OCI-M2 (cell line): ENCODE data around the gene CITED1.

Source experiments
- DNase-seq: peaks from one replicate; lab custom pipeline; 2025; ENCODE audit not compliant: unreplicated experiment; lab: John Stamatoyannopoulos, UW

Gene CITED1

GRCh38 chrX:72308566-72309296 is 3.0 kb upstream of the CITED1 start:
- no peak for DNase-seq

- no peak for DNase-seq
These were observed 2.5 kb upstream of the CITED1 start for GRCh38 chrX:72308209-72308565.

DNA sequence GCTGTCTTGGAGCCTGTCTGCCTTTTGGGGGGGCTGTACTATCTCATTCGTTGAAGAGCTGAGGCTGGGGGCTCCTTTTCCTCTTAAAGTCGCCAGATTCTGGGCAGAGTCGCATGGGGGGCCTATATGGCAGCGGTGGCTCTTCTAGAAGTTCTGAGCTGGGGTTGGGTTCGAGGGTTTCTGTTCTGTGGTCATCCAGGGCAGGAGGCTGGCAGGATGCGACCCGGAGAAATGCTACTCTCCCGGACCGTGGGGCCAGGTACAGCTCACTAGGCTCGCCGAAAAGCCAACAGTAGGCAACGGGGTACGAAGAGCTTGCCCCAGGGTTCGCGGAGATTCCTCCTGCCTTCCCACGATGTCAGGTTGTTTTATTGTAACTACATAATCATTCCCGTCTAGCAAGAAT is 1.9 kb upstream of the CITED1 start:
- no peak for DNase-seq

DNA sequence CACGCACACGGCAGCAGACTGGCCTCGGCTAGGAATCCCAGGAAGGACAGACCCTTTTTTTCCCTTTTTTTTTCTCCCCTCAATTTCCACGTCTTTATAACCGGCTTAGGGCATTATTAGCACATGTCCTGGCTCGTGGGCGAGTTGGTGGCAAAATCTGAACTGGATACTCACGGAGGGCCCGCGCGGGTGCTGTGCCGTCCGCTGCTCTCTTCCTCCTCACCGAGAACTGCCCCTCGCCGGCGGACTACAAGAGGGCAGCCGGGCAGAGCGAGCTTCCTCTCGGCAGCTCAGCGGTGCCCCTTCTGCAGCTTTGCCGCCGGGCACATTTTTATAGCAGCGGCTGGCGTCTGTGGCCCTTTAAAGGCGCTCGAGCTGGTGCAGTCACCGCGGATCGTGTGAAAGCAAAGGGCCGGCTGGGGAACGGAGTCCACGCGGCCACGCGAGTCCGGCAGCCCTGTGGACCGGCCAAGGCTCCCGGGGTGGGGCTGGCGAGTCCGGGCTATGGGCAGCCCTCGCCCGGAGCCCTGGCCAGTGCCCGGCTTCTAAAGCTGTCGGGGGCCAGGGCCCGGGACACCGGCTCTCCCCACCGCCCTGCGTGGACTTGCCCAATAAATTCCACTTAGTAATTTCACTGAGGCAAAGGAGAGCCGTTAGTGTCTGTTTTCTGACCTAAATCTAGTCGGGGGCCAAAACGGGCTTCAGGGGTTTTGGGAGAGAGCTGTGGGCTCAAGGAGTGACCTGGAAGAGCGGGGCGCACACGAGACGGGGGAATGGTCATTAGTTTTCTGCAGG is 1.3 kb upstream of the CITED1 start:
- DNase-seq, result no peak

DNA sequence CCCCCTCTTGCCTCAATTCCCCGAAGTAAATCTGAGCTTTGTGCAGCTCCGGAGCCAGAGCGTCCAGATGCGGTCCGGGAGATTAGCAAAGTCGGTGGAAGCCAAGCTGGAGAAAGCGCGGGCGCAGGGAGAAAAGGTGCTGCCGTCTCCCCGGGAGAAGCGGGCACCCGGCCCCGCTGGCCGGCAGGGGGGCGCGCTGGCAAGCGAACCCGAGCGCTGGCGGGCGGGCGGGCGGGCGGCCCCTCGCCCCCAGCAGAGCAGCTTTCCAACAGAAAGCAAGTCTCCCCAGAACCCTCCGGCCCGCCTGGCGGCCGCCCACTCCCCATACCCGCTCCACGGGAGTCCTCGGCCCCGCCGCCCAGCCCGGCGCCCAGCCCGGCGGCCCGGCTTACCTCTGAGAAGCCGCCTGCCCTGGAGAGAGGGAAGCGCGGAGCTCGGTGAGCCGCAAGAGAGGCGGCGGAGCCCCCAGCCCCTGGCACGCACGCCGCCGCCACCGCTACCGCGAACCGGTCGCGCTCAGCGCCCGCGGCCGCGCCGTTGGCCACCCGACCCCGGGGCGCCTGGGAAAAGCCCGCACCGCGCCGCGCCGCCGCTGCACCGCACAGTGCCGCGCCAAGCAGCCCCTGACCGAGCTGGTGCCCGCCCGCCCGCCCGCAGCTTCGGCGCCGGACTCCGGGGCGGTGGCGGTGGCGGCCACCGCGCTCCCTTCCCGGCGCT is 529 bp upstream of the CITED1 start:
- DNase-seq, result no peak

GRCh38 chrX:72304877-72305276 is 837 bp downstream of the CITED1 start:
- DNase-seq, result no peak

- no peak for DNase-seq
These were observed 3.9 kb downstream of the CITED1 start for GRCh38 chrX:72301781-72302180.

GRCh38 chrX:72299891-72300630 is 5.7 kb downstream of the CITED1 start:
- no peak for DNase-seq

GRCh38 chrX:72297953-72298730 is 7.6 kb downstream of the CITED1 start:
- DNase-seq, result no peak

- no peak for DNase-seq
These were observed 8.7 kb downstream of the CITED1 start for GRCh38 chrX:72296991-72297390.

DNA sequence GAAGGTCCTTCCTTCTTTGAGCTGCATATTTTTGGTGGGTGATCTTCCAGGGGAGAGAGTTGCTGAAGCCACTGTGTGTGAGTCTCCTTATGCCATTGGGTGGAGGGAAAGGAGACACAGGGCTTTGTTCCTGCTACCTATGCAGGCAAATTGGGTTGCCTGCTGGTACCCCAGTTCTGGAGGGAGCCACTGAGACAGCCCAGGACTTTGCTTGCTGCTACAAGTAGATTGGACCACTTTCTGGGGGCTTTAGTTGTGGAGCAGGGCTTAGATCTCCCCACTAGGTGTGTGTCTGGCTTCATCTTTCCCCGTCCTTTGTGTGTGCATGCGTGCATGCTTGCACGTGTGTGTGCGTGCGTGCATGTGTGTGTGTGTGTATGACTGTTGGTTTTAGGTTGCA is 10.0 kb downstream of the CITED1 start:
- no peak for DNase-seq

GRCh38 chrX:72294497-72294896 is 11.2 kb downstream of the CITED1 start:
- DNase-seq, result no peak

DNA sequence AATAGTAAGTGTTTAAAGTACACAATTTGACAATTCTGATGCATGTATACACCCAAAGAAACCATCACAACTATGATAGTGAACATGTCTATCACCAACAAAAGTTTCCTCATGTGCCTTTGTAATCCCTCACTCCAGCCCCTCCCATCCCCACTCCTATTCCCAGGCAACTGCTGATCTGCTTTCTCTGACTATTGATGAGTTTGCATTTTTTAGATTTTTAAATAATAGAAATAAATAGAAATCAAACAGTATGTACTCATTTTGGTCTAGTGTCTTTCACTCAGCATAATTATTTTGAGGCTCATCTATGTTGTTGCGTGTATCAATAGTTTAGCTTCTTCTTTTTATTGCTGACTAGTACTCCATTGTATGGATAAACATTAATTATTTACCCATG is 23.4 kb downstream of the CITED1 start:
- no peak for DNase-seq

GRCh38 chrX:72280321-72280845 is 25.3 kb downstream of the CITED1 start:
- no peak for DNase-seq

GRCh38 chrX:72276478-72276953 is 29.2 kb downstream of the CITED1 start:
- DNase-seq, result no peak

GRCh38 chrX:72274526-72274925 is 31.2 kb downstream of the CITED1 start:
- DNase-seq, result no peak

DNA sequence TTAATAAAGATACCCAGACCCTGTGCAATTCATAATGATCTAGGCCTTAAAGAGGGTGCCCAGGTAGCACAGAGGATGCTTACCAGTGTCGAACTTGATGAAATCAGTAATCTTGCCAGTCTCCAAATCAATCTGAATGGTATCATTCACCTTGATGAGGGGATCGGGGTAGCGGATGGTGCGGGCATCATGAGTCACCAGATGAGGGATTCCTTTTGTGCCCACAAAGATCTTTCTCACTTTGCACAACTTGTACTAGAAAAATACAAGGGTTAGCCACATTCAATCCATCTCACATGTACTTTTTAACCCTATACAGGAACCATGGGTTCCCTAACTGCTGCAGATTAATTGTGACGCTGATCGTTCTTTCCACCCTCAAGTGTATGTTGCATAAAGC is 32.0 kb downstream of the CITED1 start:
- no peak for DNase-seq

DNA sequence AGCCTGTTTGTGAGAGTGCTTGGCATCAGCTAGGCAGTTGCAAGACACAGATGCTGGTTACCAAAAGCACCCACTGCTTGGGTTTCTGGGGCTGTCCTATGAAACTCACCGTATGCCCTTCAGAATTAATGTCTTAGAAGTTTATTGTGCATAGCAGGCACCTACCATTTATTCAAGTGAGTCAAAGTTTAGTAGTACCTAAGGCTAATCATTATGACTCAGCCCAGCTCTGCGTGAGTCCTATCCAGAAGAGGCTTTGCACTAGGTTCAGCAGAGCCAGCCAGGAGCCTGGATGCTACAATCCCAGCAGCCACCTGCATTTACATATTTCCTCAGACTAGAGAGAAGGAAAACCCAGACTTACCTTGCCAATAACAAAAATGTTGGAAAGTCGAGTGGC is 32.8 kb downstream of the CITED1 start:
- no peak for DNase-seq

- DNase-seq, result no peak
These were observed 33.9 kb downstream of the CITED1 start for GRCh38 chrX:72271812-72272211.
